GM10266 (cell line): ENCODE measurements around the gene CENPV.
A peak's percentile ranks its signal among the peaks of the same experiment; 100 is the strongest.
"Not testable (repeated sequence)": the region's sequence is repeated elsewhere in the genome, so short reads cannot be mapped to it uniquely, and the experiment has no call there.

ENCODE experiments used
- DNase-seq: peaks from one replicate; pipeline ENCODE4 v3.0.0; 2012; ENCODE audit errors: extremely low spot score
- CTCF ChIP-seq: IDR thresholded peaks from 2 replicates; pipeline ENCODE4 v1.5.1; 2012; ENCODE audit warnings: mild to moderate bottlenecking, low read depth; ENCODE audit not compliant: control insufficient read depth, insufficient read depth; ENCODE audit errors: missing control alignments

CENPV gene

DNA sequence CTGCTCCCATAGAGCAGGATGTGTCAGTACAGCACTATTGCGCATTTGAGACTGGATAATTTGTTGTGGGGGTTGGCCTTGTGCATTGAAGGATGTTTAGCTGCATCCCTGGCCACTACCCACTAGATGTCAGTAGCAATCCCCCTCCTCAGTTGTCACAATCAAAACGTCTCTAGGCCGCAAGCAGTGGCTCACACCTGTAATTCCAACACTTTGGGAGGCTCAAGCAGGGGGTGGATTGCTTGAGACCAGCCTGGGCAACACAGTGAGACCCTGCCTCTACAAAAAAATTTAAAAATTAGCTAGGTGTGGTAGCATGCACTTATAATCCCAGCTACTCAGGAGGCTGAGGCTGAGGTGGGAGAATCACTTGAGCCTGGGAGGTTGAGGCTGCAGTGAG, 48.4 kb downstream of the CENPV start:
- TF ChIP-seq CTCF: peak; percentile 52
- no peak for DNase-seq

- no peak for DNase-seq
Observed at GRCh38 chr17:16302856-16303255, 50.4 kb downstream of the CENPV start.

DNA sequence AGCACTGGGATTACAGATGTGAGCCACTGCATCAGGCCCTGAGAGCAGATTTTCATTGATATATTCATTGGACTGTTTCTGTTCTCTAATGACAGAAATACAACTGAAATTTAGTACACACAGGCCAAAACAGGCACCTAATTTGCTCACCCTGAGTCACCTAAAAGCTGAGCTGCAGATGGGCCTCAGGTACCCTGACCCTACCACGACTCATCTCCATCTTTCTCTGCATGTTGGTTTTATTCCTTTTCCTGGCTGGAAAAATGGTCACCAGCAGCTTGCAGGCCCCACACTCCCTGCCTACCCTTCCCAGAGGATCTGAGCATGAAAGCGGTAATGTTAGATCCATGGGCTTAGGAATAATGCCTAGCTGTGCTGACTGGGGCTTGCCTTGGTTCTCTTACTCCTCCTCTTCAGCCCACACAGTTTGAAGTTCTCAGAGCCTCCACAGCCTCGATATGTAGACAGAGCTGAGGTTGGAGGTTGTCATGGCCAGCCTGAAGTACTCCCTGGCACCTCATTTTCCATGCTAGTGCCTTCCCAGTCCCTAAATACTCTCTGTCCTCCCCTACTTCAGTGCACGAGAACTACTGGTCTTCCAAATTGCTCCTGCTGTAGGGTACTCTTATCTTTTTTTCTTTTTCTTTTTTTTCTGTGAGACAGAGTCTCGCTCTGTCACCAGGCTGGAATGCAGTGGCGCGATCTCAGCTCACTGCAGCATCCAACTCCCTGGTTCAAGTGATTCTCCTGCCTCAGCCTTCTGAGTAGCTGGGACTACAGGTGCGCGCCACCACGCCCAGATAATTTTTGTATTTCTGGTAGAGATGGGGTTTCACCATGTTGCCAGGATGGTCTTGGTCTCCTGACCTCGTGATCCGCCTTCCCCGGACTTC, 51.1 kb downstream of the CENPV start:
- no peak for DNase-seq
- TF ChIP-seq CTCF: no peak

More at GRCh38 chr17:16302856-16303255, 50.4 kb downstream of the CENPV start:
- no peak for TF ChIP-seq CTCF

GRCh38 chr17:16300554-16300953, 52.7 kb downstream of the CENPV start:
- peak; percentile 1 for DNase-seq
- TF ChIP-seq CTCF: no peak

DNA sequence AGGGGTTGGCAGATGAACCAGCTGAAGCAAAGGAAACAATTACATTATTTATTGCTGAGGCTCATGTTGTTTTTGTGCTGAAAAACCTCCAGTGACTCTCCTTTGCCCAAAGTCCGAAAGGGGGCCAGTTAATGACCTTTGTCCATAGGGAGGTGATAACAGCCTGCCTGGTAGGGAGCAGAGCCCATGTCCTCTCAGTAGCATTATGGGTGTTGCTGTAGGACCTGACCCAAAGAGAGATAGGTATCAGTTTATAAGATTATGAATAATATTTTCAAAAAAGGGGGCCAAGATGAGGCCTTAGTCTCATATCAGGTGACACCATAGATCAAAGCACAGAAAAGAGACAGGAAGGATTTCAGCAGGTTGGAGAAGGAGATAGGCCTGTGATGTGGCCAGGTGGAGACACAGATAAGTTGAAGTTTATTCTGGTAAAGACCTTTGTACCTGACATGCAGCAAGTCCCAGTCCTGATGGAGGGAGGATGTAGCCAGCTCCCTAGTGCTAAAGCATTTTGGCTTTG, 55.1 kb downstream of the CENPV start:
- no peak for TF ChIP-seq CTCF
- peak; percentile 1 for DNase-seq

GRCh38 chr17:16297367-16298139, 55.7 kb downstream of the CENPV start:
- TF ChIP-seq CTCF: no peak

DNA sequence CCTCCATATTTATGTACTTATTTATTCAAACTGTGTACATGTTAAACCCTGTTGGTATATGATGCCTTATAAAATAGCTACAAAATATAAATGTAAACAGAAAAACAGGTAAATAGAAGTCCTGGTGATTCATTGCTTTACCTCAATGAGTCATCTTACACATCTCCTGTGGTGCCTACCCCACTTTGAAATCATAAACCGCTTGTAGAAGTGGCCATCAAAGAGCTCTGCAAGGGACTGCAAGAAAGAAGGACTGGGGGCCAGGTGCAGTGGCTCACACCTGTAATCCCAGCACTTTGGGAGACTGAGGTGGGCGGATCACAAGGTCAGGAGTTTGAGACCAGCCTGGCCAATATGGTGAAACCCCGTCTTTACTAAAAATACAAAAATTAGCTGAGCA, 57.2 kb downstream of the CENPV start:
- not testable (repeated sequence) for DNase-seq

More at GRCh38 chr17:16297367-16298139, 55.7 kb downstream of the CENPV start:
- no peak for DNase-seq
